Left lung (tissue), 10 donors: Measurements from ENCODE around the gene OSBPL1A. TPM values are rescaled to one million over a fixed set of nuclear protein-coding genes. Genes with fewer than 3 reads are reported as not detected.

Experiments
- ATAC-seq: fragments of 200-7000 bp; cut with Tn5 transposase; one replicate; pipeline ENCODE4 v1.9.1; 2020; ENCODE audit warnings: moderate library complexity
- DNase-seq, 4 donors: peaks; one replicate each; pipeline ENCODE4 v3.0.0-alpha.2; 2013 to 2020
- H3K27ac ChIP-seq, 2 donors: fragments of 200-600 bp; sonication (generic) in 1 of 2; one replicate each; pipeline versions ENCODE4 v1.5.0 to v1.8.0; 2020 to 2021
- H3K27me3 ChIP-seq, 2 donors: fragments of 200-600 bp; sonication (generic) in 1 of 2; one replicate each; pipeline versions ENCODE4 v1.5.0 to v1.8.0; 2020 to 2021
- H3K36me3 ChIP-seq, 2 donors: fragments of 200-600 bp; sonication (generic) in 1 of 2; one replicate each; pipeline versions ENCODE4 v1.5.0 to v1.8.0; 2020 to 2021
- H3K4me1 ChIP-seq, 2 donors: fragments of 200-600 bp; one replicate each; pipeline ENCODE4 v1.8.0; 2021
- H3K4me3 ChIP-seq, 2 donors: fragments of 200-600 bp; sonication (generic) in 1 of 2; one replicate each; pipeline versions ENCODE4 v1.5.0 to v1.8.0; 2020 to 2021; ENCODE audit warnings: mild to moderate bottlenecking in 1 of 2
- H3K9me3 ChIP-seq, 2 donors: fragments of 200-600 bp; sonication (generic) in 1 of 2; one replicate each; pipeline versions ENCODE4 v1.5.0 to v1.8.0; 2020 to 2021
- CTCF ChIP-seq, 2 donors: fragments of 200-600 bp; sonication (generic) in 1 of 2; IDR thresholded peaks; one replicate each; pipeline versions ENCODE4 v1.5.0 to v1.8.0; 2021; ENCODE audit warnings: antibody characterized with exemption in 2 of 2
- intact Hi-C, 2 donors: fragments of 100-400 bp; cut with DNase I; formaldehyde crosslinking; loops; one replicate each; pipeline versions ENCODE4 v1.11.2 to v1.14.2; 2022
- microRNA-seq, 2 donors: library from miRNA; unstranded; fragments of <30 nt; microRNA quantifications; one replicate each; pipeline ENCODE4, GENCODE V29; 2019
- polyA plus RNA-seq, 6 donors: library from polyadenylated mRNA; unstranded; fragments of 120-200 nt; gene quantifications; one replicate each; pipeline ENCODE4 v1.2.1, GENCODE V29; 2013; ENCODE audit not compliant: insufficient read length in 6 of 6
- total RNA-seq, 2 donors: library from RNA; stranded (reverse); fragmentation: NEBNext Ultra II Directional; extraction: Animal tissue kit (Norgen Biotek cat#: 25700); gene quantifications; one replicate each; pipeline ENCODE4 v1.2.1, GENCODE V29; 2021
- donor health status: DM: no; HTN: yes; CAD: no.
- donor health status: DM: no; HTN: no; CAD: no.

OSBPL1A gene
- total and polyA plus RNA-seq, 8 donors: 29.6 to 65.7 (median 55.1) TPM

- ATAC-seq (no peak), DNase-seq (no peak)
- TF ChIP-seq CTCF (IDR thresholded peaks at IDR 0.05): no peak
- Histone ChIP-seq H3K4me1 (peaks cover 0 to 11% of the 10 kb centered on the region in 2 donors), H3K27me3 (no peaks in the 10 kb centered on the region), H3K27ac (no peak overlapping the region), H3K36me3 (peaks cover 0 to 9% of the 10 kb centered on the region in 2 donors), H3K4me3 (no peak overlapping the region), H3K9me3 (no peaks in the 10 kb centered on the region)
- intact Hi-C loops: no loop called here
Observed at GRCh38 chr18:24115628-24116027, 282.0 kb downstream of the OSBPL1A start.

- intact Hi-C loops: no loop called here
- Histone ChIP-seq H3K4me1 (peaks cover 0 to 11% of the 10 kb centered on the region in 2 donors), H3K27me3 (no peaks in the 10 kb centered on the region), H3K36me3 (peaks cover 0 to 9% of the 10 kb centered on the region in 2 donors), H3K27ac (no peak overlapping the region), H3K4me3 (no peak overlapping the region), H3K9me3 (no peaks in the 10 kb centered on the region)
- DNase-seq (no peak), ATAC-seq (no peak)
- TF ChIP-seq CTCF (IDR thresholded peaks at IDR 0.05): no peak
Observed at GRCh38 chr18:24114924-24115549, 282.6 kb downstream of the OSBPL1A start.

GRCh38 chr18:24112874-24113615 is 284.6 kb downstream of the OSBPL1A start:
- H3K36me3 ChIP-seq: peaks cover 0 to 9% of the 10 kb centered on the region in 2 donors
- DNase-seq: no peak
- intact Hi-C loops: no loop called here
- no peak for TF ChIP-seq CTCF (IDR thresholded peaks at IDR 0.05)
- no peaks in the 10 kb centered on the region for H3K27me3 ChIP-seq
- H3K27ac ChIP-seq: no peak overlapping the region
- no peaks in the 10 kb centered on the region for H3K9me3 ChIP-seq
- H3K4me3 ChIP-seq: no peak overlapping the region
- H3K4me1 ChIP-seq: peaks cover 0 to 11% of the 10 kb centered on the region in 2 donors
- ATAC-seq: no peak

GRCh38 chr18:24112464-24112863 is 285.2 kb downstream of the OSBPL1A start:
- Histone ChIP-seq H3K27ac (no peak overlapping the region), H3K4me3 (no peak overlapping the region), H3K4me1 (peaks cover 0 to 11% of the 10 kb centered on the region in 2 donors), H3K36me3 (peaks cover 0 to 9% of the 10 kb centered on the region in 2 donors), H3K27me3 (no peaks in the 10 kb centered on the region), H3K9me3 (no peaks in the 10 kb centered on the region)
- TF ChIP-seq CTCF (IDR thresholded peaks at IDR 0.05): no peak
- ATAC-seq (no peak), DNase-seq (no peak)
- intact Hi-C loops: no loop called here

Small RNAs within 50 kb of the gene (microRNA-seq; reads per million reads assigned to microRNA genes)
- 0.96 to 2.7 reads per million in 2 donors for gene MIR320C2

Other genes starting within 250 kb of the OSBPL1A start
- gene IMPACT, start 28.8 kb upstream of the OSBPL1A start, total RNA-seq: 10 to 100 TPM; 32.5 to 36.4 TPM
- gene IMPACT, start 28.8 kb upstream of the OSBPL1A start, polyA plus RNA-seq: 10 to 100 TPM; 46.2 to 58.8 (median 52.6) TPM
- 1 to 10 TPM in 1 of 2 donors, under 1 TPM in 1; 0.17 to 7.5 TPM for gene HRH4, start 62.8 kb upstream of the OSBPL1A start, total RNA-seq
- under 1 TPM in 4 of 6 donors, not detected in 2; 0.06 to 0.12 (median 0.08) TPM for gene HRH4, start 62.8 kb upstream of the OSBPL1A start, polyA plus RNA-seq